GM13976 (cell line): Measurements from ENCODE around the gene DAZ2.
"Not testable (repeated sequence)": the region's sequence is repeated elsewhere in the genome, so short reads cannot be mapped to it uniquely, and the experiment has no call there.

Experiments used
- DNase-seq: peaks from one replicate; pipeline ENCODE4 v3.0.0; 2012; ENCODE audit warnings: low spot score
- in situ Hi-C: fragments of 300-500 bp; cut with MboI; formaldehyde crosslinking; loops from one replicate; pipeline ENCODE4 v1.12.0; 2022; ENCODE audit warnings: low sequenced_read_pairs, mixed read lengths, inconsistent platforms; ENCODE audit not compliant: unreplicated experiment

Gene DAZ2

GRCh38 chrY:23219233-23219632, at the start of gene DAZ2:
Gene DAZ2, plus strand, starts transcription at chrY:23219533. Its CDS starts 208 bp downstream, at chrY:23219741.
- in situ Hi-C loops, DNase-seq: not testable (repeated sequence)

- DNase-seq, in situ Hi-C loops: not testable (repeated sequence)
Observed at GRCh38 chrY:23198908-23199307, 20.4 kb upstream of the DAZ2 start, which contains the start of gene DAZ1. Gene DAZ1, minus strand, starts transcription at chrY:23199008. Its CDS starts 208 bp downstream, at chrY:23198800.

- DNase-seq, in situ Hi-C loops: not testable (repeated sequence)
Observed at GRCh38 chrY:23207455-23207854, 11.9 kb upstream of the DAZ2 start.

GRCh38 chrY:23209802-23210495, 9.4 kb upstream of the DAZ2 start:
- DNase-seq, in situ Hi-C loops: not testable (repeated sequence)

- DNase-seq, in situ Hi-C loops: not testable (repeated sequence)
Observed at GRCh38 chrY:23210681-23211080, 8.7 kb upstream of the DAZ2 start.
